Central memory CD8-positive, alpha-beta T cell (primary cell): ENCODE data around the gene ATP1A2.

Experiments used
- ATAC-seq: fragments of 150-1000 bp; cut with Tn5 transposase; replicated peaks from 2 replicates; pipeline ENCODE4 v1.10.0; 2022; ENCODE audit warnings: mild to moderate bottlenecking, moderate FRiP score, moderate number of reproducible peaks; ENCODE audit not compliant: poor library complexity, severe bottlenecking; ENCODE audit errors: extremely low read depth
- DNase-seq, 2 donors: peaks; one replicate each; pipeline ENCODE4 v3.0.0; 2021; ENCODE audit warnings: low spot score in 2 of 2
- H3K27ac Mint-ChIP-seq: one replicate; pipeline ENCODE4 v1.8.0; 2022; ENCODE audit warnings: low read depth, mild to moderate bottlenecking, moderate library complexity, mixed read lengths
- H3K27me3 Mint-ChIP-seq: one replicate; pipeline ENCODE4 v1.8.0; 2022; ENCODE audit warnings: mixed read lengths
- H3K36me3 Mint-ChIP-seq: one replicate; pipeline ENCODE4 v1.8.0; 2022; ENCODE audit warnings: mild to moderate bottlenecking, moderate library complexity, mixed read lengths; ENCODE audit not compliant: insufficient read depth
- H3K4me1 Mint-ChIP-seq: one replicate; pipeline ENCODE4 v1.8.0; 2022; ENCODE audit warnings: mixed read lengths
- H3K4me3 Mint-ChIP-seq: one replicate; pipeline ENCODE4 v1.8.0; 2022; ENCODE audit warnings: mild to moderate bottlenecking, moderate library complexity, mixed read lengths
- H3K9me3 Mint-ChIP-seq: one replicate; pipeline ENCODE4 v1.8.0; 2022; ENCODE audit warnings: mixed read lengths

Gene ATP1A2

GRCh38 chr1:160079448-160079847 is 36.1 kb upstream of the ATP1A2 start:
- Mint-ChIP-seq H3K4me3 (no peak overlapping the region), H3K27ac (no peak overlapping the region), H3K9me3 (no peaks in the 10 kb centered on the region), H3K4me1 (peaks cover 10% of the 10 kb centered on the region), H3K27me3 (peaks cover 84% of the 10 kb centered on the region), H3K36me3 (peaks cover 5% of the 10 kb centered on the region)
- DNase-seq: no peak
- no peak for ATAC-seq

- no peak overlapping the region for H3K4me3 Mint-ChIP-seq
- no peaks in the 10 kb centered on the region for H3K9me3 Mint-ChIP-seq
- no peak for ATAC-seq
- DNase-seq: no peak
- H3K36me3 Mint-ChIP-seq: peaks cover 6% of the 10 kb centered on the region
- peaks cover 14% of the 10 kb centered on the region for H3K4me1 Mint-ChIP-seq
- H3K27me3 Mint-ChIP-seq: peaks cover 73% of the 10 kb centered on the region
- no peak overlapping the region for H3K27ac Mint-ChIP-seq
These were observed 35.0 kb upstream of the ATP1A2 start for GRCh38 chr1:160080381-160081100.

GRCh38 chr1:160081261-160081936 is 34.2 kb upstream of the ATP1A2 start, which contains the start of gene KCNJ9:
KCNJ9 (plus strand) TSS chr1:160081538; CDS start chr1:160084031, 2,493 bp downstream.
- Mint-ChIP-seq H3K27ac (no peak within 1 kb of the TSS), H3K9me3 (no peaks in the 10 kb centered on the region), H3K4me1 (peaks cover 19% of the 10 kb centered on the region), H3K27me3 (peaks cover 64% of the 10 kb centered on the region), H3K4me3 (no peak within 1 kb of the TSS), H3K36me3 (peaks cover 6% of the 10 kb centered on the region)
- ATAC-seq (no peak), DNase-seq (no peak)

GRCh38 chr1:160082487-160082886 is 33.1 kb upstream of the ATP1A2 start:
- no peak for ATAC-seq
- H3K27ac Mint-ChIP-seq: no peak overlapping the region
- H3K4me1 Mint-ChIP-seq: peaks cover 19% of the 10 kb centered on the region
- H3K27me3 Mint-ChIP-seq: peaks cover 57% of the 10 kb centered on the region
- H3K36me3 Mint-ChIP-seq: peaks cover 7% of the 10 kb centered on the region
- no peaks in the 10 kb centered on the region for H3K9me3 Mint-ChIP-seq
- DNase-seq: no peak
- H3K4me3 Mint-ChIP-seq: peak overlapping the region; percentile 62

GRCh38 chr1:160082926-160083325 is 32.6 kb upstream of the ATP1A2 start:
- Mint-ChIP-seq H3K4me3 (peak overlapping the region; percentile 62), H3K36me3 (peaks cover 7% of the 10 kb centered on the region), H3K9me3 (no peaks in the 10 kb centered on the region), H3K4me1 (peaks cover 19% of the 10 kb centered on the region), H3K27ac (no peak overlapping the region), H3K27me3 (peaks cover 53% of the 10 kb centered on the region)
- DNase-seq (no peak), ATAC-seq (no peak)

- H3K9me3 Mint-ChIP-seq: no peaks in the 10 kb centered on the region
- H3K27me3 Mint-ChIP-seq: peaks cover 41% of the 10 kb centered on the region
- ATAC-seq (peak; percentile 59), DNase-seq (peak; percentile 39 to 56)
- H3K27ac Mint-ChIP-seq: no peak overlapping the region
- peaks cover 10% of the 10 kb centered on the region for H3K36me3 Mint-ChIP-seq
- H3K4me3 Mint-ChIP-seq: peak overlapping the region; percentile 62
- H3K4me1 Mint-ChIP-seq: peaks cover 19% of the 10 kb centered on the region
These were observed 31.4 kb upstream of the ATP1A2 start for GRCh38 chr1:160083968-160084770.

- Mint-ChIP-seq H3K4me3 (peak overlapping the region; percentile 62), H3K4me1 (peaks cover 19% of the 10 kb centered on the region), H3K27me3 (peaks cover 34% of the 10 kb centered on the region), H3K36me3 (peaks cover 10% of the 10 kb centered on the region), H3K9me3 (no peaks in the 10 kb centered on the region), H3K27ac (no peak overlapping the region)
- ATAC-seq (no peak), DNase-seq (no peak)
These were observed 30.7 kb upstream of the ATP1A2 start for GRCh38 chr1:160084771-160085321.

- ATAC-seq: peak; percentile 65
- Mint-ChIP-seq H3K4me3 (no peak overlapping the region), H3K36me3 (peaks cover 13% of the 10 kb centered on the region), H3K27ac (no peak overlapping the region), H3K4me1 (peaks cover 23% of the 10 kb centered on the region), H3K27me3 (peaks cover 24% of the 10 kb centered on the region), H3K9me3 (no peaks in the 10 kb centered on the region)
- peak; percentile 53 to 70 for DNase-seq
These were observed 29.7 kb upstream of the ATP1A2 start for GRCh38 chr1:160085686-160086455.

- Mint-ChIP-seq H3K27ac (no peak overlapping the region), H3K27me3 (peaks cover 18% of the 10 kb centered on the region), H3K9me3 (no peaks in the 10 kb centered on the region), H3K4me1 (peaks cover 18% of the 10 kb centered on the region), H3K4me3 (no peak overlapping the region), H3K36me3 (peaks cover 11% of the 10 kb centered on the region)
- DNase-seq (no peak), ATAC-seq (no peak)
These were observed 29.1 kb upstream of the ATP1A2 start for GRCh38 chr1:160086456-160086892.

- peaks cover 14% of the 10 kb centered on the region for H3K36me3 Mint-ChIP-seq
- H3K9me3 Mint-ChIP-seq: no peaks in the 10 kb centered on the region
- H3K27ac Mint-ChIP-seq: no peak overlapping the region
- no peak for DNase-seq
- peaks cover 11% of the 10 kb centered on the region for H3K27me3 Mint-ChIP-seq
- no peak for ATAC-seq
- H3K4me1 Mint-ChIP-seq: peaks cover 18% of the 10 kb centered on the region
- no peak overlapping the region for H3K4me3 Mint-ChIP-seq
These were observed 28.4 kb upstream of the ATP1A2 start for GRCh38 chr1:160087118-160087662.

GRCh38 chr1:160089883-160090282 is 25.7 kb upstream of the ATP1A2 start:
- H3K9me3 Mint-ChIP-seq: no peaks in the 10 kb centered on the region
- no peak for ATAC-seq
- no peak for DNase-seq
- no peak overlapping the region for H3K4me3 Mint-ChIP-seq
- H3K27me3 Mint-ChIP-seq: no peaks in the 10 kb centered on the region
- peaks cover 20% of the 10 kb centered on the region for H3K36me3 Mint-ChIP-seq
- no peak overlapping the region for H3K27ac Mint-ChIP-seq
- peaks cover 13% of the 10 kb centered on the region for H3K4me1 Mint-ChIP-seq
